CD14-positive monocyte (primary cell): ENCODE data around the gene RAB3IP. TPM values are rescaled to one million over a fixed set of nuclear protein-coding genes. Genes with fewer than 3 reads are reported as not detected.

Experiments used
- DNase-seq, 3 donors: peaks; one replicate each; pipeline ENCODE4 v3.0.0-alpha.2; 2011 to 2022
- H2AFZ ChIP-seq: 2 replicates; pipeline ENCODE4 v1.6.0; 2012; ENCODE audit warnings: mild to moderate bottlenecking, low read depth, low read length, inconsistent platforms; ENCODE audit not compliant: insufficient read depth, poor library complexity, severe bottlenecking
- H3K27ac ChIP-seq, 2 donors: 1 replicate in 1 of 2; 2 replicates in 1 of 2; pipeline ENCODE4 v1.5.1; 2012 to 2013; ENCODE audit warnings: low read length in 2 of 2, control low read depth in 1 of 2, inconsistent platforms in 1 of 2, low read depth in 1 of 2, mild to moderate bottlenecking in 1 of 2
- H3K27me3 ChIP-seq, 2 donors: one replicate each; pipeline versions ENCODE4 v1.6.0 to v1.6.1; 2011 to 2013; ENCODE audit warnings: low read length in 2 of 2; ENCODE audit not compliant: control insufficient read depth in 2 of 2, insufficient read depth in 2 of 2
- H3K36me3 ChIP-seq, 2 donors: replicated peaks in 1 of 2; 1 replicate in 1 of 2; 2 replicates in 1 of 2; pipeline versions ENCODE4 v1.5.1 to v1.6.1; 2012 to 2013; ENCODE audit warnings: low read length in 2 of 2, control low read depth in 1 of 2, inconsistent platforms in 1 of 2, mild to moderate bottlenecking in 1 of 2; ENCODE audit not compliant: insufficient read depth in 2 of 2, control insufficient read depth in 1 of 2
- H3K4me1 ChIP-seq, 2 donors: 1 replicate in 1 of 2; 2 replicates in 1 of 2; pipeline versions ENCODE4 v1.5.1 to v1.6.1; 2012 to 2013; ENCODE audit warnings: low read length in 2 of 2, control low read depth in 1 of 2, inconsistent platforms in 1 of 2, mild to moderate bottlenecking in 1 of 2, moderate library complexity in 1 of 2; ENCODE audit not compliant: insufficient read depth in 2 of 2, control insufficient read depth in 1 of 2
- H3K4me2 ChIP-seq: replicated peaks from 2 replicates; pipeline ENCODE3; 2012; ENCODE audit warnings: low read length, moderate library complexity, mild to moderate bottlenecking; ENCODE audit not compliant: poor library complexity, severe bottlenecking; ENCODE audit errors: extremely low read depth
- H3K4me3 ChIP-seq, 3 experiments: fragments of 200-600 bp in 1 of 3; sonication (generic) in 1 of 3; replicated peaks in 1 of 3; 1 replicate in 2 of 3; 2 replicates in 1 of 3; pipeline ENCODE4 v1.5.1; 2011 to 2013; ENCODE audit warnings: low read length in 3 of 3, mild to moderate bottlenecking in 3 of 3, control low read depth in 2 of 3, low read depth in 2 of 3, inconsistent platforms in 1 of 3, moderate library complexity in 1 of 3
- H3K79me2 ChIP-seq: 2 replicates; pipeline ENCODE4 v1.6.0; 2012; ENCODE audit warnings: mild to moderate bottlenecking, control low read depth, inconsistent platforms, low read length, moderate library complexity; ENCODE audit not compliant: insufficient read depth
- H3K9ac ChIP-seq: 2 replicates; pipeline ENCODE4 v1.6.0; 2017; ENCODE audit warnings: low read length, mild to moderate bottlenecking; ENCODE audit not compliant: insufficient read depth, poor library complexity, severe bottlenecking
- H3K9me3 ChIP-seq, 2 donors: replicated peaks in 1 of 2; 1 replicate in 1 of 2; 2 replicates in 1 of 2; pipeline versions ENCODE4 v1.5.1 to v1.6.1; 2012 to 2013; ENCODE audit warnings: low read length in 2 of 2, control low read depth in 1 of 2; ENCODE audit not compliant: control insufficient read depth in 1 of 2, insufficient read depth in 1 of 2
- H4K20me1 ChIP-seq: 2 replicates; pipeline ENCODE4 v1.6.0; 2012; ENCODE audit warnings: mild to moderate bottlenecking, low read length, control low read depth, moderate library complexity; ENCODE audit not compliant: insufficient read depth
- H3K27ac Mint-ChIP-seq, 7 donors: one replicate each; pipeline ENCODE4 v1.8.0; 2020; ENCODE audit warnings: mild to moderate bottlenecking in 7 of 7, mixed read lengths in 7 of 7, moderate library complexity in 6 of 7, inconsistent platforms in 2 of 7
- H3K27me3 Mint-ChIP-seq, 3 donors: one replicate each; pipeline ENCODE4 v1.8.0; 2021 to 2022; ENCODE audit warnings: low read depth in 3 of 3, mild to moderate bottlenecking in 3 of 3, mixed read lengths in 3 of 3, moderate library complexity in 3 of 3, inconsistent platforms in 1 of 3
- H3K36me3 Mint-ChIP-seq, 2 donors: one replicate each; pipeline ENCODE4 v1.8.0; 2020; ENCODE audit warnings: mixed read lengths in 2 of 2, inconsistent platforms in 1 of 2, mild to moderate bottlenecking in 1 of 2
- H3K4me1 Mint-ChIP-seq: one replicate; pipeline ENCODE4 v1.8.0; 2020; ENCODE audit warnings: mild to moderate bottlenecking, mixed read lengths
- H3K4me3 Mint-ChIP-seq, 2 donors: one replicate each; pipeline ENCODE4 v1.8.0; 2020; ENCODE audit warnings: mild to moderate bottlenecking in 2 of 2, mixed read lengths in 2 of 2, moderate library complexity in 1 of 2
- H3K9me3 Mint-ChIP-seq, 7 donors: one replicate each; pipeline ENCODE4 v1.8.0; 2020 to 2022; ENCODE audit warnings: mixed read lengths in 7 of 7, mild to moderate bottlenecking in 6 of 7, moderate library complexity in 6 of 7, inconsistent platforms in 2 of 7
- WGBS: methylation state at CpG from one replicate; pipeline ENCODE4 v1.1.5; 2013; ENCODE audit warnings: missing lambda C conversion rate; ENCODE audit not compliant: insufficient coverage; 5-methylcytosine and 5-hydroxymethylcytosine counted together
- intact Hi-C, 2 donors: fragments of 100-400 bp; cut with micrococcal nuclease; formaldehyde crosslinking; loops; one replicate each; pipeline versions ENCODE4 v1.15.0 to v1.15.1; 2023
- polyA plus RNA-seq, 3 donors: library from polyadenylated mRNA; depleted of rRNA in 1 of 3; unstranded in 2 of 3; stranded (reverse) in 1 of 3; fragments of 300-500 nt in 2 of 3; fragments of >200 nt in 1 of 3; fragmentation: Illumina TruSeq in 2 of 3; gene quantifications; 1 replicate in 2 of 3; 2 replicates in 1 of 3; pipeline ENCODE4 v1.2.3, GENCODE V29; 2012 to 2021
- TF ChIP-seq, protein P1 (sequence below): fragments of 200-600 bp; IDR thresholded peaks from one replicate; pipeline ENCODE4 v1.8.0; 2022; ENCODE audit warnings: antibody characterized with exemption, mild to moderate bottlenecking

RAB3IP gene
- polyA plus RNA-seq, 3 donors: 8.2 to 14.8 (median 9.4) TPM

GRCh38 chr12:69821032-69821455 lies 82.4 kb downstream of the RAB3IP start:
- no peaks in the 10 kb centered on the region for H4K20me1 ChIP-seq
- TF ChIP-seq, protein P1, sequence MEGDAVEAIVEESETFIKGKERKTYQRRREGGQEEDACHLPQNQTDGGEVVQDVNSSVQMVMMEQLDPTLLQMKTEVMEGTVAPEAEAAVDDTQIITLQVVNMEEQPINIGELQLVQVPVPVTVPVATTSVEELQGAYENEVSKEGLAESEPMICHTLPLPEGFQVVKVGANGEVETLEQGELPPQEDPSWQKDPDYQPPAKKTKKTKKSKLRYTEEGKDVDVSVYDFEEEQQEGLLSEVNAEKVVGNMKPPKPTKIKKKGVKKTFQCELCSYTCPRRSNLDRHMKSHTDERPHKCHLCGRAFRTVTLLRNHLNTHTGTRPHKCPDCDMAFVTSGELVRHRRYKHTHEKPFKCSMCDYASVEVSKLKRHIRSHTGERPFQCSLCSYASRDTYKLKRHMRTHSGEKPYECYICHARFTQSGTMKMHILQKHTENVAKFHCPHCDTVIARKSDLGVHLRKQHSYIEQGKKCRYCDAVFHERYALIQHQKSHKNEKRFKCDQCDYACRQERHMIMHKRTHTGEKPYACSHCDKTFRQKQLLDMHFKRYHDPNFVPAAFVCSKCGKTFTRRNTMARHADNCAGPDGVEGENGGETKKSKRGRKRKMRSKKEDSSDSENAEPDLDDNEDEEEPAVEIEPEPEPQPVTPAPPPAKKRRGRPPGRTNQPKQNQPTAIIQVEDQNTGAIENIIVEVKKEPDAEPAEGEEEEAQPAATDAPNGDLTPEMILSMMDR: no peak
- no peak overlapping the region for H3K4me3 ChIP-seq
- no peak overlapping the region for H3K27ac ChIP-seq
- no peaks in the 10 kb centered on the region for H3K36me3 ChIP-seq
- Mint-ChIP-seq H3K27me3 (peaks cover 2 to 5% (median 3%) of the 10 kb centered on the region in 3 donors), H3K36me3 (peaks cover 8 to 9% of the 10 kb centered on the region in 2 donors), H3K9me3 (no peaks in the 10 kb centered on the region), H3K4me3 (no peak overlapping the region), H3K27ac (no peak overlapping the region), H3K4me1 (peaks cover 2% of the 10 kb centered on the region)
- H3K79me2 ChIP-seq: no peaks in the 10 kb centered on the region
- no peak overlapping the region for H2AFZ ChIP-seq
- DNase-seq: no peak
- H3K4me2 ChIP-seq: no peak overlapping the region
- no peaks in the 10 kb centered on the region for H3K4me1 ChIP-seq
- no CpG with 5 or more reads among the region's 6 CpGs for WGBS
- intact Hi-C loops: no loop called here
- H3K9me3 ChIP-seq: no peaks in the 10 kb centered on the region
- H3K27me3 ChIP-seq: no peaks in the 10 kb centered on the region
- H3K9ac ChIP-seq: no peak overlapping the region

DNA sequence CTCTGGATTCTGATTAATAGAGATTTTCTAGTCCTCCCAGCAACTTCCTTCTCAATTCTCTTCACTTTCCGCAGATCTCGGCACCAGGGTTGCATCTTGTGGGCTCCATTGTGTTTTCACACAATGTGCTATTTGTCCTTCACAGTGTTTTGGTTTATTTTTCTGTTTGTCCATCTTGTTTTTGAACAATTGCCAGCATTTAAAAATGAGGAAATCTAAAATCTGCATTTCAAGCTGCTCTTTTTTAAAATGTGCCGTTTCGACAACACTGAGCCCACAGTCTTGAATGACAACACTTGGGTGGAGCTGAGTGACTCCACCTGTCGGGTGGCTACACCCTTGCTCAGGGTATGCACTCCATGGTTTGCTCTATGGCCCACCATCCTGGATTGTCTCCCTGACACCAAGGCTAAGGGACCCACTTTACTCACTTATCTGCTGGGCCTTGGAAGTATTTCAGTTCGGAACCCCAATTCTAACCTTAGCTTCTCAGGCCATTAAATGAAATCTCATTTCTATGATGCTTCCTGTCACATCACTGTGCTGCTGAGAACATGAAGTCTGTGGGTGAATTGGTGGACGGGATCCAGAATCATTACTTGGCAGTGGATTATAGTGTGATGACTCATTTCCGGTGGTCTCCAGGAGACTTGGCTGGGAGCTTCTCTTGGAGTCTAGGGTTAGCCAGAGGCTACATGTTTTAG lies 82.9 kb downstream of the RAB3IP start:
- Histone ChIP-seq H3K4me1 (no peaks in the 10 kb centered on the region), H3K79me2 (no peaks in the 10 kb centered on the region), H4K20me1 (no peaks in the 10 kb centered on the region), H3K4me3 (no peak overlapping the region), H3K4me2 (no peak overlapping the region), H3K36me3 (no peaks in the 10 kb centered on the region), H3K9me3 (no peaks in the 10 kb centered on the region), H3K9ac (no peak overlapping the region), H2AFZ (no peak overlapping the region), H3K27me3 (no peaks in the 10 kb centered on the region), H3K27ac (no peak overlapping the region)
- no peaks in the 10 kb centered on the region for H3K9me3 Mint-ChIP-seq
- peaks cover 3 to 6% of the 10 kb centered on the region in 2 donors for H3K36me3 Mint-ChIP-seq
- WGBS: 44% methylated on average over 4 of the region's 8 CpGs
- intact Hi-C loops: no loop called here
- TF ChIP-seq, protein P1: no peak
- peaks cover 2 to 5% (median 3%) of the 10 kb centered on the region in 3 donors for H3K27me3 Mint-ChIP-seq
- H3K4me3 Mint-ChIP-seq: no peak overlapping the region
- no peak overlapping the region for H3K27ac Mint-ChIP-seq
- no peak for DNase-seq
- peaks cover 2% of the 10 kb centered on the region for H3K4me1 Mint-ChIP-seq
